ENCODE data around the gene ARF1.

DNA sequence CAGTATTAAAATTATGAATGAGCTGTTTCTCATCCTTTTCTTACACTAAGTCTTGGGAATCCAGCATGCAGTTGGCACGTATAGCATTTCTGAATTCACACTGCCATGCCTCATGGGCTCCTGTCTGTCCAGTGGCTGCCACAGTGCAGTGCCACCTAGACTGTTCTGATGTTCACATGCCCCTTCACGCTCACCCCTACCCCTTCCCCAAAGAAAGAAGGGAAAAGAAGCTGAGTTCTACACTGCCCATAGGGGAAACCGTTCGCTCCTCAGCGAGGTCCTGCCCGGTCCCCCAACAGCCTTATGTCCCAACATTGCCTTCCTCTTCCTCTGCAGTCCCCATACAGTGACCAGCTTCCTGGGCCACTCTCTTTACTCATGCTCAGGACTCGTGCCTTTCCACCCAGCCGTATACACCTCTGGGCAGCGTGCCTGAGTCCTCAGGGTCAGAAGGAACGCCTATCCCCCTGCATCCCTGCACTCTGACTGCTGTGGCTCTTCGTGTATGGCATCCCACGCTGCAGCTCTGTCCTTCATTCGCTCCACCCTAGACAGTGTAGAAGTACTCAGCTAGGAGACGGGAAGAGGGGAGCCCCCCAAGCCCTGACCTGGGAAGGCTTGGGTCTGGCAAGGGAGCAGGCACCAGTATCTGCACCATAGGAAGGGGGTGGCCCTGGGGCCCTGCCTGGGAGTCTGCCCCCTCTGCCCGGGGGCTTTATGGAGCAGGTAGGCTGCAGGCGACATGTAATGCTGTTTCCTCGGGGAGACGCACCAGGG, 24.1 kb upstream of the ARF1 start:
- no peak for TF ChIP-seq ARHGAP35 (CRISPR knock-in tag; IDR thresholded peaks at IDR 0.05; ENCODE audit: borderline replicate concordance)
- no peak for TF ChIP-seq ELF1 (CRISPR knock-in tag; IDR thresholded peaks at IDR 0.05)
- no peak for TF ChIP-seq KAT8 (CRISPR knock-in tag; IDR thresholded peaks at IDR 0.05)
- TF ChIP-seq, protein P1, sequence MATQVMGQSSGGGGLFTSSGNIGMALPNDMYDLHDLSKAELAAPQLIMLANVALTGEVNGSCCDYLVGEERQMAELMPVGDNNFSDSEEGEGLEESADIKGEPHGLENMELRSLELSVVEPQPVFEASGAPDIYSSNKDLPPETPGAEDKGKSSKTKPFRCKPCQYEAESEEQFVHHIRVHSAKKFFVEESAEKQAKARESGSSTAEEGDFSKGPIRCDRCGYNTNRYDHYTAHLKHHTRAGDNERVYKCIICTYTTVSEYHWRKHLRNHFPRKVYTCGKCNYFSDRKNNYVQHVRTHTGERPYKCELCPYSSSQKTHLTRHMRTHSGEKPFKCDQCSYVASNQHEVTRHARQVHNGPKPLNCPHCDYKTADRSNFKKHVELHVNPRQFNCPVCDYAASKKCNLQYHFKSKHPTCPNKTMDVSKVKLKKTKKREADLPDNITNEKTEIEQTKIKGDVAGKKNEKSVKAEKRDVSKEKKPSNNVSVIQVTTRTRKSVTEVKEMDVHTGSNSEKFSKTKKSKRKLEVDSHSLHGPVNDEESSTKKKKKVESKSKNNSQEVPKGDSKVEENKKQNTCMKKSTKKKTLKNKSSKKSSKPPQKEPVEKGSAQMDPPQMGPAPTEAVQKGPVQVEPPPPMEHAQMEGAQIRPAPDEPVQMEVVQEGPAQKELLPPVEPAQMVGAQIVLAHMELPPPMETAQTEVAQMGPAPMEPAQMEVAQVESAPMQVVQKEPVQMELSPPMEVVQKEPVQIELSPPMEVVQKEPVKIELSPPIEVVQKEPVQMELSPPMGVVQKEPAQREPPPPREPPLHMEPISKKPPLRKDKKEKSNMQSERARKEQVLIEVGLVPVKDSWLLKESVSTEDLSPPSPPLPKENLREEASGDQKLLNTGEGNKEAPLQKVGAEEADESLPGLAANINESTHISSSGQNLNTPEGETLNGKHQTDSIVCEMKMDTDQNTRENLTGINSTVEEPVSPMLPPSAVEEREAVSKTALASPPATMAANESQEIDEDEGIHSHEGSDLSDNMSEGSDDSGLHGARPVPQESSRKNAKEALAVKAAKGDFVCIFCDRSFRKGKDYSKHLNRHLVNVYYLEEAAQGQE (IDR thresholded peaks at IDR 0.05; ENCODE audit: borderline replicate concordance in 1 of 2, low read depth in 1 of 2, low read length in 2 of 2) = no peak
- TF ChIP-seq, protein P2, sequence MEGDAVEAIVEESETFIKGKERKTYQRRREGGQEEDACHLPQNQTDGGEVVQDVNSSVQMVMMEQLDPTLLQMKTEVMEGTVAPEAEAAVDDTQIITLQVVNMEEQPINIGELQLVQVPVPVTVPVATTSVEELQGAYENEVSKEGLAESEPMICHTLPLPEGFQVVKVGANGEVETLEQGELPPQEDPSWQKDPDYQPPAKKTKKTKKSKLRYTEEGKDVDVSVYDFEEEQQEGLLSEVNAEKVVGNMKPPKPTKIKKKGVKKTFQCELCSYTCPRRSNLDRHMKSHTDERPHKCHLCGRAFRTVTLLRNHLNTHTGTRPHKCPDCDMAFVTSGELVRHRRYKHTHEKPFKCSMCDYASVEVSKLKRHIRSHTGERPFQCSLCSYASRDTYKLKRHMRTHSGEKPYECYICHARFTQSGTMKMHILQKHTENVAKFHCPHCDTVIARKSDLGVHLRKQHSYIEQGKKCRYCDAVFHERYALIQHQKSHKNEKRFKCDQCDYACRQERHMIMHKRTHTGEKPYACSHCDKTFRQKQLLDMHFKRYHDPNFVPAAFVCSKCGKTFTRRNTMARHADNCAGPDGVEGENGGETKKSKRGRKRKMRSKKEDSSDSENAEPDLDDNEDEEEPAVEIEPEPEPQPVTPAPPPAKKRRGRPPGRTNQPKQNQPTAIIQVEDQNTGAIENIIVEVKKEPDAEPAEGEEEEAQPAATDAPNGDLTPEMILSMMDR (CRISPR knock-in tag; IDR thresholded peaks at IDR 0.05) = no peak
